HFF-Myc (cell line): ENCODE results near the gene KEAP1.

Experiments
- DNase-seq: peaks from one replicate; pipeline ENCODE4 v3.0.0-alpha.2; 2011; ENCODE audit warnings: low read depth; ENCODE audit errors: extremely low read depth
- H3K4me3 ChIP-seq: replicated peaks from 2 replicates; pipeline ENCODE4 v1.5.1; 2011; ENCODE audit warnings: low read depth, mild to moderate bottlenecking, control low read depth, low read length
- TF ChIP-seq, protein P1 (sequence below): IDR thresholded peaks from 2 replicates; pipeline ENCODE4 v1.5.1; 2012; ENCODE audit warnings: mild to moderate bottlenecking, low read depth, low read length, control low read depth; ENCODE audit errors: missing control alignments

Gene KEAP1

DNA sequence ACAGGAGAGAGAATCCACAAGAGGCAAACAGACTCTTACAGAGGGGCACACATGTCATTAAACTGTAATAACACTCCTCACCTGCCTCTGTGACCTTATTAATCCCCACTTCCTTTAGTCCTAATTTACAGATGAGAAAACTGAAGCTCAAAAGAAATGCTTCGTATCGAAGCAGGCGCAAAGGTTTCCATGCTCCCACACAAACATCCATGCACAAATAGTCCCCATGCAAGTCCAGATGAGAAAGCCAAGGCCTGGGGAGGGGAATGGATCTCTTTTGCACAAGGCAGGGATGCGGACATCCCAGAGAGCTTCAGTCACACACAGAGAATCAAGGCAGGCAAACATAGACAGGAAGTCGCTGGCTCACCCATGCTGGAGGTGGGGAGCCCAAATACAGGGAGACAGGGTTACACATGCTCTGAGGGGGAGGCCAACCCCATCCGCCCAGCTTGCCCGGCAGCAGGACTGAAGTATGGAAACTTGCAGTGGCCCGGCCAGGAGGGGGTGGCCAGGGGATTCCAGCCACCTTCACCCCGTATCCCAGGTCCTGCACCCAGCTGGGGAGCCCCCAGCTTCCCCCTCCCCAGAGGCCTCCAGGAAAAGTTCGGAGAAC, 13.6 kb upstream of the KEAP1 start:
- DNase-seq, result no peak
- no peak overlapping the region for H3K4me3 ChIP-seq

DNA sequence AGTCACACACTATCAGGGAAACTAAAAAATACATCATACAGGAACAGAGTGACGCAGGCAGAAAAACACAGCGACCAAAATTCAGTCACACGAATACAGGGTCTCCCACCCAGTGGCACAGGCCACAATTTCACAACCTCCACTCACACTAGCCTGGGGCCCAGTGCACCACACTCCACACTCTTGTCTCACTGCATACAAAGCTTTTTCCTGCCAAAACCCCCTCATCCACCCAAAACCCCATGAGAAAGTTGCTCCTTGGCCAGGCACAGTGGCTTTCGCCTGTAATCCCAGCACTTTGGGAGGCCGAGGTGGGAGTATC, 12.9 kb upstream of the KEAP1 start:
- TF ChIP-seq, protein P1, sequence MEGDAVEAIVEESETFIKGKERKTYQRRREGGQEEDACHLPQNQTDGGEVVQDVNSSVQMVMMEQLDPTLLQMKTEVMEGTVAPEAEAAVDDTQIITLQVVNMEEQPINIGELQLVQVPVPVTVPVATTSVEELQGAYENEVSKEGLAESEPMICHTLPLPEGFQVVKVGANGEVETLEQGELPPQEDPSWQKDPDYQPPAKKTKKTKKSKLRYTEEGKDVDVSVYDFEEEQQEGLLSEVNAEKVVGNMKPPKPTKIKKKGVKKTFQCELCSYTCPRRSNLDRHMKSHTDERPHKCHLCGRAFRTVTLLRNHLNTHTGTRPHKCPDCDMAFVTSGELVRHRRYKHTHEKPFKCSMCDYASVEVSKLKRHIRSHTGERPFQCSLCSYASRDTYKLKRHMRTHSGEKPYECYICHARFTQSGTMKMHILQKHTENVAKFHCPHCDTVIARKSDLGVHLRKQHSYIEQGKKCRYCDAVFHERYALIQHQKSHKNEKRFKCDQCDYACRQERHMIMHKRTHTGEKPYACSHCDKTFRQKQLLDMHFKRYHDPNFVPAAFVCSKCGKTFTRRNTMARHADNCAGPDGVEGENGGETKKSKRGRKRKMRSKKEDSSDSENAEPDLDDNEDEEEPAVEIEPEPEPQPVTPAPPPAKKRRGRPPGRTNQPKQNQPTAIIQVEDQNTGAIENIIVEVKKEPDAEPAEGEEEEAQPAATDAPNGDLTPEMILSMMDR, result no peak
- no peak overlapping the region for H3K4me3 ChIP-seq
- DNase-seq, result no peak

More for the DNA sequence above, 13.6 kb upstream of the KEAP1 start:
- TF ChIP-seq, protein P1, result no peak

DNA sequence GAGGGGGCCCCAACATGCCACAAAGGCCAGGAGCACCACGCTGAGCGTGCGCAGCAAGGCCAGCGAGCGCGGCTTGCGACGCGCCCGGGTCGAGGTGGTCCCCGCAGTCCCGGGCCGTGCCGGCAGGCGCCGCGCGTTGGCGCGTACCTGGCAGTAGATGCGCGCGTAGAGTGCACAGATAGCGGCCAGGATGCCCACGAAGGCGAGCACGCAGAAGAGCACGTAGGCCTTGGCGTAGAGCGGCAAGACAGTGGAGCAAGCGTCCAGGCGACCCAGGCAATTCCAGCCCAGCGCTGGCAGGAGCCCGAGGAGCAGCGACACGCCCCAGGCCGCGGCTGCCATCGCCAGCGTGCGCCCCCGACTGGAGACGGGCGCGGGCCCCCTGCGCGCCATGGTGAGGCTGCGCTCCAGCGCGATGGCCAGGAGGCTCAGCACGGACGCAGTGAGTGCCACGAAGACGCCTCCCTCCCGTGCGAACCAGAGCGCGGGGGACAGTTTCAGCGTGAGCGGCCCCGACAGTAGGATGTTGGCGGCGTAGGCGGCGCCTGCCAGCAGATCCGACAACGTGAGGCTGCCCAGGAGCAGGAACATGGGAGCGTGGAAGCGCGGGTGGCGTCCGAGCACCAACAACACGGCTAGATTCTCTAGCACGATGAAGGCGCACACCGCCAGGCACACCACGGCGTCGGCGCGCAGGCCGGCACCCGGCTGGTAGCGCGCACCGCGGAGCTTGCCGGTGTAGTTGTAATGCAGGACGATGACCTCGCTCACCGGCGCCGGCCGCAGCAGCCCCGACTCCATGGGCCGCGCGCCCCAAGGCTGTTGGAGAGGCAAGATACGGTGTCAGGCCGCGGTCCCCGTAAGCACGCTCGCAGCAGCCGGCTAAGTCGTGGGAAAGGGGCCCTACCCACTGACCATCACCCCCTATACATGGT, 11.3 kb upstream of the KEAP1 start:
- no peak overlapping the region for H3K4me3 ChIP-seq
- no peak for DNase-seq
- TF ChIP-seq, protein P1, result no peak

DNA sequence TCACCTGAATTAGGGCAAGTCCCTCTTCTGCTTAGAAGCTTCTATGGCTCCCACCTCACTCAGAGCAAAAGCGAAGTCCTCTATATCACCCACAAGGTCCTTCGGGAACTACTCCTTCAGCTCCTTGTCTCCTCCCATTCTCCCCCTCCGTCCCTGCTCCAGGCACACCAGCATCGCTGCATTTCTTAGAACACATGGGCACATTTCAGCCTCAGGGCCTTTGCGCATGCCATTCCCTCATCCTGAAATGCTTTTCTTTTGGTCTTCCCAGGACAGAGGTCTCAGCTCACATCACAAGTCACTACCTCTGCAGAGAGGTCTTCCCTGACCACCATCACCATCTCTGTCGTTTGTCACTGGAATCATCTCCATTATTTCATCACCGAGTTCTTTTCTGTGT, 10.1 kb upstream of the KEAP1 start:
- DNase-seq, result no peak
- no peak overlapping the region for H3K4me3 ChIP-seq
- TF ChIP-seq, protein P1, result no peak

DNA sequence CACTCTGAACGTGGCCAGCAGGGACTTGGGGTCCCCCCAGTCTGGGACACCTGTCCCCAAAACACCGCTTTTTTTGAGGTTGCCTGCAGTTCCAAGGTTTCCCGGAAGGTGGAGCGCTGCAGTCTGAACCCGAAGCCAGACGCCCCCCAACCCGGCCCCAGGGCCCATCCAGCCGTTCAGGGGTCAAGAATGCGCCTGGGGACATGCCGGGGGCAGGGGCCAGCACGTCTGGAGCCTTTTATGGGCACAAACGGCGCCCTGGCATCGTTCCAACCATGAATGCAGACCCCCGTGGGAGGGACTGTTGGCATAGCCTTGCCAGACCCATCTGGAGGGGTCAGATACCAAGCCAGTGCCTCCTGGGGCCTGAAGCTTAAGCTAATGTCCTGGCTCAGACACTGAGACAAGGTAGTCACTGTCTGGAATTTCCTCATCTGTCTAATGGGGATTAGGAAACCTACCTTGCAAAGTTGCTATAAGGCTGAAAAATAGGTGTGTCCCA, 7.2 kb upstream of the KEAP1 start:
- no peak overlapping the region for H3K4me3 ChIP-seq

DNA sequence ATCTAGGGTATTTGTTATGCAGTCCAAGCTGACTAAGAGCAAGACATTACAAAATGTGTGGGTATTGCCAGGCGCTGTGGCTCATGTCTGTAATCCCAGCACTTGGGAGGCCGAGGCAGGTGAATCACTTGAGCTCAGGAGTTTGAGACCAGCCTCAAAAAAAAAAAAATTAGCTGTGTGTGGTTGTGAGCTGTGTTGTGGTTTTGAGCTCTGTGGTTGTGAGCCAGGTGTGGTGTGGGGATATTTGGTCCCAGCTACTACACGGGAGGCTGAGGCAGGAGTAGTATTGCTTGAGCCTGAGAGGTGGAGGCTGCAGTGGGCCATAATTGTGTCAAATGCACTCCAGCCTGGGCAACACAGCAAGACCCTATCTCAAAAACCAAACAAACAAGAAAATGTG, 5.6 kb upstream of the KEAP1 start:
- H3K4me3 ChIP-seq, result no peak overlapping the region
- no peak for DNase-seq
- TF ChIP-seq, protein P1, result no peak

More for the DNA sequence above, 7.2 kb upstream of the KEAP1 start:
- DNase-seq, result no peak
- TF ChIP-seq, protein P1, result peak; percentile 71
